GM12874 (cell line): ENCODE measurements around the gene NOLC1.

Experiments
- CTCF ChIP-seq: IDR thresholded peaks from 2 replicates; pipeline ENCODE4 v1.5.1; 2011; ENCODE audit warnings: low read depth, mild to moderate bottlenecking, control low read depth, low read length, moderate library complexity; ENCODE audit not compliant: insufficient read depth

Gene NOLC1

GRCh38 chr10:102200751-102201640, 48.8 kb downstream of the NOLC1 start:
- no peak for TF ChIP-seq CTCF

- no peak for TF ChIP-seq CTCF
Measured at GRCh38 chr10:102202386-102202785, 50.2 kb downstream of the NOLC1 start.

GRCh38 chr10:102208311-102209035, 56.3 kb downstream of the NOLC1 start:
- no peak for TF ChIP-seq CTCF

- no peak for TF ChIP-seq CTCF
Measured at GRCh38 chr10:102211615-102212299, 59.6 kb downstream of the NOLC1 start.
